HepG2 (cell line): Measurements from ENCODE around the gene MEIS1. TPM values are rescaled to one million over a fixed set of nuclear protein-coding genes. Genes with fewer than 3 reads are reported as not detected.
A peak's percentile ranks its signal among the peaks of the same experiment; 100 is the strongest.

ENCODE experiments used
- AGO1 ChIP-seq: fragments of 200-400 bp; formaldehyde crosslinking; IDR thresholded peaks from 2 replicates; pipeline ENCODE4 v1.6.1; 2017; ENCODE audit warnings: mild to moderate bottlenecking, low read depth, low read length, moderate library complexity; ENCODE audit not compliant: poor library complexity, severe bottlenecking
- CEBPG ChIP-seq: IDR thresholded peaks from 2 replicates; pipeline ENCODE4 v1.6.1; 2016
- FOXA1 ChIP-seq, 2 experiments: fragments of 450-650 bp in 1 of 2; sonication (generic) in 1 of 2; formaldehyde crosslinking in 1 of 2; IDR thresholded peaks; 2 replicates each; pipeline versions ENCODE4 v1.4.0 to v1.6.1; 2016 to 2020; ENCODE audit warnings: missing genetic modification reagents in 1 of 2
- FOXA3 ChIP-seq: IDR thresholded peaks from 2 replicates; pipeline ENCODE4 v1.6.1; 2016; ENCODE audit warnings: missing genetic modification reagents, missing compliant biosample characterization
- FOXO1 ChIP-seq: sonication (generic); formaldehyde crosslinking; IDR thresholded peaks from 2 replicates; pipeline ENCODE4 v1.4.0; 2020; ENCODE audit warnings: missing genetic modification reagents
- KDM5B ChIP-seq: sonication (generic); formaldehyde crosslinking; IDR thresholded peaks from 2 replicates; pipeline ENCODE4 v1.4.0; 2020; ENCODE audit warnings: missing genetic modification reagents, mild to moderate bottlenecking, borderline replicate concordance
- MTA1 ChIP-seq: sonication (generic); formaldehyde crosslinking; IDR thresholded peaks from 2 replicates; pipeline ENCODE4 v1.4.0; 2020; ENCODE audit warnings: missing genetic modification reagents, mild to moderate bottlenecking, borderline replicate concordance
- NAIF1 ChIP-seq: sonication (generic); formaldehyde crosslinking; IDR thresholded peaks from 2 replicates; pipeline ENCODE4 v1.5.0; 2020; ENCODE audit warnings: mild to moderate bottlenecking, missing genetic modification reagents, borderline replicate concordance
- THAP11 ChIP-seq: IDR thresholded peaks from 2 replicates; pipeline ENCODE4 v1.6.1; 2016; ENCODE audit warnings: missing biosample characterization, missing genetic modification reagents
- TOPORS ChIP-seq: sonication (generic); formaldehyde crosslinking; IDR thresholded peaks from 2 replicates; pipeline ENCODE4 v1.8.0; 2023; ENCODE audit warnings: mild to moderate bottlenecking, missing genetic modification reagents
- ZNF383 ChIP-seq: sonication (generic); formaldehyde crosslinking; IDR thresholded peaks from 2 replicates; pipeline ENCODE4 v1.4.0; 2020; ENCODE audit warnings: missing genetic modification reagents, mild to moderate bottlenecking, borderline replicate concordance
- polyA plus RNA-seq, 8 experiments: library from polyadenylated mRNA; depleted of rRNA in 3 of 8; stranded (reverse) in 7 of 8; unstranded in 1 of 8; fragments of >200 nt; fragmentation: Illumina TruSeq in 4 of 8; extraction: Trizol in 4 of 8; gene quantifications; 2 replicates each; pipeline versions ENCODE4 v1.2.1 to v1.2.3, GENCODE V29; 2011 to 2016; ENCODE audit warnings: low read depth in 4 of 8, missing spikeins in 1 of 8, mixed read lengths in 1 of 8; ENCODE audit not compliant: insufficient read depth in 1 of 8
- total RNA-seq, 5 experiments: library from RNA; depleted of rRNA; stranded (reverse); fragments of >200 nt; fragmentation: Illumina TruSeq; extraction: Trizol; gene quantifications; 2 replicates each; pipeline ENCODE4 v1.2.3, GENCODE V29; 2016; ENCODE audit warnings: low read depth in 1 of 5
- TF ChIP-seq, protein P1 (sequence below): sonication (generic); formaldehyde crosslinking; IDR thresholded peaks from 2 replicates; pipeline ENCODE4 v1.4.0; 2020; ENCODE audit warnings: missing genetic modification reagents
- TF ChIP-seq, protein P2 (sequence below): IDR thresholded peaks from 2 replicates; pipeline ENCODE4 v1.6.1; 2016; ENCODE audit warnings: mild to moderate bottlenecking, missing biosample characterization, missing genetic modification reagents
- TF ChIP-seq, protein P3 (sequence below): sonication (generic); formaldehyde crosslinking; IDR thresholded peaks from 2 replicates; pipeline ENCODE4 v1.4.0; 2020; ENCODE audit warnings: low read depth, missing genetic modification reagents
- TF ChIP-seq, protein P4 (sequence below): IDR thresholded peaks from 2 replicates; pipeline ENCODE4 v1.6.1; 2016
- TF ChIP-seq, protein P5 (sequence below): sonication (generic); formaldehyde crosslinking; IDR thresholded peaks from 2 replicates; pipeline ENCODE4 v1.4.0; 2020; ENCODE audit warnings: missing genetic modification reagents, low read depth, mild to moderate bottlenecking, borderline replicate concordance
- TF ChIP-seq, protein P6 (sequence below): sonication (generic); formaldehyde crosslinking; IDR thresholded peaks from 2 replicates; pipeline ENCODE4 v1.4.0; 2020; ENCODE audit warnings: mild to moderate bottlenecking, missing genetic modification reagents, borderline replicate concordance

MEIS1 gene
- total and polyA plus RNA-seq, 2 of the 13 experiments (the other 11 are each of a cell fraction or from before 2014, with no cell fraction given): 3.8 to 6.0 TPM

DNA sequence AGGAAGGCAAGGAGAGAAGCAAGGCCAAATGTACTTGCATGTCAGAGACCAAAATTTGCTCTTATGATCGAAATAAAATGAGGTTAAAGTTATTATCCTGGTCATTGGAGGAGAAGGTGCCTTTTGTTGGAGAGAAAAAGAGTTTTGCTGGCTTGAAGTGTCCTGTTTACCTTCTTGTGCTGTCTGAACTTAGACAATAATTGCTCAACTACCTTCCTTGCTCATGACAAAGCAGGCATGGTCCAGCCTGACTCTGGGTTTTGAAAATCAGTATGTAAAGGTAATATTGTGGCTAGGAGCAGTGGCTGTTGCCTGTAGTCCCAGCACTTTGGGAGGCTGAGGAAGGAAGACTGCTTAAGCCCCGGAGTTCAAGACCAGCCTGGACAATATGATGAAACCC is 89.1 kb downstream of the MEIS1 start (continued):
- TF ChIP-seq KDM5B (no peak), MTA1 (CRISPR knock-in tag) (no peak), FOXA1 (IDR thresholded peaks at IDR 0.05) (no peak), FOXA1 (CRISPR knock-in tag; IDR thresholded peaks at IDR 0.05) (peak; percentile 19; the same call in 1 of the 2 replicates), FOXA3 (CRISPR knock-in tag) (peak; percentile 40; the same call in 1 of the 2 replicates), FOXO1 (CRISPR knock-in tag) (0 out of 2 replicates have a peak, but pooled peaks have one; percentile 22), NAIF1 (CRISPR knock-in tag) (no peak), THAP11 (CRISPR knock-in tag) (no peak), CEBPG (CRISPR knock-in tag) (peak; percentile 70), ZNF383 (CRISPR knock-in tag) (no peak), AGO1 (no peak), TOPORS (CRISPR knock-in tag) (no peak)
- TF ChIP-seq, protein P1, sequence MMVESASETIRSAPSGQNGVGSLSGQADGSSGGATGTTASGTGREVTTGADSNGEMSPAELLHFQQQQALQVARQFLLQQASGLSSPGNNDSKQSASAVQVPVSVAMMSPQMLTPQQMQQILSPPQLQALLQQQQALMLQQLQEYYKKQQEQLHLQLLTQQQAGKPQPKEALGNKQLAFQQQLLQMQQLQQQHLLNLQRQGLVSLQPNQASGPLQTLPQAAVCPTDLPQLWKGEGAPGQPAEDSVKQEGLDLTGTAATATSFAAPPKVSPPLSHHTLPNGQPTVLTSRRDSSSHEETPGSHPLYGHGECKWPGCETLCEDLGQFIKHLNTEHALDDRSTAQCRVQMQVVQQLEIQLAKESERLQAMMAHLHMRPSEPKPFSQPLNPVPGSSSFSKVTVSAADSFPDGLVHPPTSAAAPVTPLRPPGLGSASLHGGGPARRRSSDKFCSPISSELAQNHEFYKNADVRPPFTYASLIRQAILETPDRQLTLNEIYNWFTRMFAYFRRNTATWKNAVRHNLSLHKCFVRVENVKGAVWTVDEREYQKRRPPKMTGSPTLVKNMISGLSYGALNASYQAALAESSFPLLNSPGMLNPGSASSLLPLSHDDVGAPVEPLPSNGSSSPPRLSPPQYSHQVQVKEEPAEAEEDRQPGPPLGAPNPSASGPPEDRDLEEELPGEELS: 0 out of 2 replicates have a peak, but pooled peaks have one; percentile 20
- TF ChIP-seq, protein P2, sequence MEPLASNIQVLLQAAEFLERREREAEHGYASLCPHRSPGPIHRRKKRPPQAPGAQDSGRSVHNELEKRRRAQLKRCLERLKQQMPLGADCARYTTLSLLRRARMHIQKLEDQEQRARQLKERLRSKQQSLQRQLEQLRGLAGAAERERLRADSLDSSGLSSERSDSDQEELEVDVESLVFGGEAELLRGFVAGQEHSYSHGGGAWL (CRISPR knock-in tag): no peak
- TF ChIP-seq, protein P3, sequence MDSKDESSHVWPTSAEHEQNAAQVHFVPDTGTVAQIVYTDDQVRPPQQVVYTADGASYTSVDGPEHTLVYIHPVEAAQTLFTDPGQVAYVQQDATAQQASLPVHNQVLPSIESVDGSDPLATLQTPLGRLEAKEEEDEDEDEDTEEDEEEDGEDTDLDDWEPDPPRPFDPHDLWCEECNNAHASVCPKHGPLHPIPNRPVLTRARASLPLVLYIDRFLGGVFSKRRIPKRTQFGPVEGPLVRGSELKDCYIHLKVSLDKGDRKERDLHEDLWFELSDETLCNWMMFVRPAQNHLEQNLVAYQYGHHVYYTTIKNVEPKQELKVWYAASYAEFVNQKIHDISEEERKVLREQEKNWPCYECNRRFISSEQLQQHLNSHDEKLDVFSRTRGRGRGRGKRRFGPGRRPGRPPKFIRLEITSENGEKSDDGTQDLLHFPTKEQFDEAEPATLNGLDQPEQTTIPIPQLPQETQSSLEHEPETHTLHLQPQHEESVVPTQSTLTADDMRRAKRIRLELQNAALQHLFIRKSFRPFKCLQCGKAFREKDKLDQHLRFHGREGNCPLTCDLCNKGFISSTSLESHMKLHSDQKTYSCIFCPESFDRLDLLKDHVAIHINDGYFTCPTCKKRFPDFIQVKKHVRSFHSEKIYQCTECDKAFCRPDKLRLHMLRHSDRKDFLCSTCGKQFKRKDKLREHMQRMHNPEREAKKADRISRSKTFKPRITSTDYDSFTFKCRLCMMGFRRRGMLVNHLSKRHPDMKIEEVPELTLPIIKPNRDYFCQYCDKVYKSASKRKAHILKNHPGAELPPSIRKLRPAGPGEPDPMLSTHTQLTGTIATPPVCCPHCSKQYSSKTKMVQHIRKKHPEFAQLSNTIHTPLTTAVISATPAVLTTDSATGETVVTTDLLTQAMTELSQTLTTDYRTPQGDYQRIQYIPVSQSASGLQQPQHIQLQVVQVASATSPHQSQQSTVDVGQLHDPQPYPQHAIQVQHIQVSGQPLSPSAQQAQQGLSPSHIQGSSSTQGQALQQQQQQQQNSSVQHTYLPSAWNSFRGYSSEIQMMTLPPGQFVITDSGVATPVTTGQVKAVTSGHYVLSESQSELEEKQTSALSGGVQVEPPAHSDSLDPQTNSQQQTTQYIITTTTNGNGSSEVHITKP (CRISPR knock-in tag): no peak
- TF ChIP-seq, protein P4, sequence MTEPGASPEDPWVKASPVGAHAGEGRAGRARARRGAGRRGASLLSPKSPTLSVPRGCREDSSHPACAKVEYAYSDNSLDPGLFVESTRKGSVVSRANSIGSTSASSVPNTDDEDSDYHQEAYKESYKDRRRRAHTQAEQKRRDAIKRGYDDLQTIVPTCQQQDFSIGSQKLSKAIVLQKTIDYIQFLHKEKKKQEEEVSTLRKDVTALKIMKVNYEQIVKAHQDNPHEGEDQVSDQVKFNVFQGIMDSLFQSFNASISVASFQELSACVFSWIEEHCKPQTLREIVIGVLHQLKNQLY (CRISPR knock-in tag): no peak
- TF ChIP-seq, protein P5, sequence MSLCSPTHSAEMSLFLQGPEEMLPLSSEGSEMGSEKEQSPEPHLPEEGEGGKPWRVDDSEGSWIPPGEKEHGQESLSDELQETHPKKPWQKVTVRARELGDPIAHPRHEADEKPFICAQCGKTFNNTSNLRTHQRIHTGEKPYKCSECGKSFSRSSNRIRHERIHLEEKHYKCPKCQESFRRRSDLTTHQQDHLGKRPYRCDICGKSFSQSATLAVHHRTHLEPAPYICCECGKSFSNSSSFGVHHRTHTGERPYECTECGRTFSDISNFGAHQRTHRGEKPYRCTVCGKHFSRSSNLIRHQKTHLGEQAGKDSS (CRISPR knock-in tag): no peak
- TF ChIP-seq, protein P6, sequence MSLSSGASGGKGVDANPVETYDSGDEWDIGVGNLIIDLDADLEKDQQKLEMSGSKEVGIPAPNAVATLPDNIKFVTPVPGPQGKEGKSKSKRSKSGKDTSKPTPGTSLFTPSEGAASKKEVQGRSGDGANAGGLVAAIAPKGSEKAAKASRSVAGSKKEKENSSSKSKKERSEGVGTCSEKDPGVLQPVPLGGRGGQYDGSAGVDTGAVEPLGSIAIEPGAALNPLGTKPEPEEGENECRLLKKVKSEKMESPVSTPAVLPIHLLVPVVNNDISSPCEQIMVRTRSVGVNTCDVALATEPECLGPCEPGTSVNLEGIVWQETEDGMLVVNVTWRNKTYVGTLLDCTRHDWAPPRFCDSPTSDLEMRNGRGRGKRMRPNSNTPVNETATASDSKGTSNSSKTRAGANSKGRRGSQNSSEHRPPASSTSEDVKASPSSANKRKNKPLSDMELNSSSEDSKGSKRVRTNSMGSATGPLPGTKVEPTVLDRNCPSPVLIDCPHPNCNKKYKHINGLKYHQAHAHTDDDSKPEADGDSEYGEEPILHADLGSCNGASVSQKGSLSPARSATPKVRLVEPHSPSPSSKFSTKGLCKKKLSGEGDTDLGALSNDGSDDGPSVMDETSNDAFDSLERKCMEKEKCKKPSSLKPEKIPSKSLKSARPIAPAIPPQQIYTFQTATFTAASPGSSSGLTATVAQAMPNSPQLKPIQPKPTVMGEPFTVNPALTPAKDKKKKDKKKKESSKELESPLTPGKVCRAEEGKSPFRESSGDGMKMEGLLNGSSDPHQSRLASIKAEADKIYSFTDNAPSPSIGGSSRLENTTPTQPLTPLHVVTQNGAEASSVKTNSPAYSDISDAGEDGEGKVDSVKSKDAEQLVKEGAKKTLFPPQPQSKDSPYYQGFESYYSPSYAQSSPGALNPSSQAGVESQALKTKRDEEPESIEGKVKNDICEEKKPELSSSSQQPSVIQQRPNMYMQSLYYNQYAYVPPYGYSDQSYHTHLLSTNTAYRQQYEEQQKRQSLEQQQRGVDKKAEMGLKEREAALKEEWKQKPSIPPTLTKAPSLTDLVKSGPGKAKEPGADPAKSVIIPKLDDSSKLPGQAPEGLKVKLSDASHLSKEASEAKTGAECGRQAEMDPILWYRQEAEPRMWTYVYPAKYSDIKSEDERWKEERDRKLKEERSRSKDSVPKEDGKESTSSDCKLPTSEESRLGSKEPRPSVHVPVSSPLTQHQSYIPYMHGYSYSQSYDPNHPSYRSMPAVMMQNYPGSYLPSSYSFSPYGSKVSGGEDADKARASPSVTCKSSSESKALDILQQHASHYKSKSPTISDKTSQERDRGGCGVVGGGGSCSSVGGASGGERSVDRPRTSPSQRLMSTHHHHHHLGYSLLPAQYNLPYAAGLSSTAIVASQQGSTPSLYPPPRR (CRISPR knock-in tag): no peak
